Adipose tissue (tissue), 3 donors: ENCODE results near the gene SLAIN2. TPM values are rescaled to one million over a fixed set of nuclear protein-coding genes. Genes with fewer than 3 reads are reported as not detected.
"Not testable (repeated sequence)": the region's sequence is repeated elsewhere in the genome, so short reads cannot be mapped to it uniquely, and the experiment has no call there.

ENCODE experiments used
- H3K27ac ChIP-seq: one replicate; pipeline ENCODE4 v1.5.1; 2013; ENCODE audit warnings: low read depth, low read length
- WGBS, 3 donors: extraction: QIAGEN DNeasy Blood & Tissue Kit; methylation state at CpG; one replicate each; pipeline ENCODE4 v1.1.7; 2013; 5-methylcytosine and 5-hydroxymethylcytosine counted together
- polyA plus RNA-seq, 3 donors: library from polyadenylated mRNA; stranded (reverse); fragments of 200-250 nt; gene quantifications; one replicate each; pipeline ENCODE4 v1.2.3, GENCODE V29; 2013
- donor health status: healthy with polysubstance abuse.
- donor health status: Bipolar disorder and iron deficiency.
- donor health status: healthy.

Gene SLAIN2
- polyA plus RNA-seq, 3 donors = 12.3 to 45.2 (median 30.4) TPM

- 79 to 92% (median 86%) methylated on average over 3 of the region's 3 CpGs for WGBS, 3 donors
Observed at GRCh38 chr4:48405924-48406323, 64.6 kb downstream of the SLAIN2 start.

GRCh38 chr4:48409203-48409602 is 67.9 kb downstream of the SLAIN2 start:
- no peak overlapping the region for H3K27ac ChIP-seq
- WGBS, 3 donors = 94 to 96% (median 95%) methylated on average over 4 of the region's 4 CpGs

More at GRCh38 chr4:48405924-48406323, 64.6 kb downstream of the SLAIN2 start:
- H3K27ac ChIP-seq = no peak overlapping the region

GRCh38 chr4:48410812-48411211 is 69.5 kb downstream of the SLAIN2 start:
- WGBS, 3 donors = 71 to 90% (median 87%) methylated on average over 7 of the region's 7 CpGs
- no peak overlapping the region for H3K27ac ChIP-seq

DNA sequence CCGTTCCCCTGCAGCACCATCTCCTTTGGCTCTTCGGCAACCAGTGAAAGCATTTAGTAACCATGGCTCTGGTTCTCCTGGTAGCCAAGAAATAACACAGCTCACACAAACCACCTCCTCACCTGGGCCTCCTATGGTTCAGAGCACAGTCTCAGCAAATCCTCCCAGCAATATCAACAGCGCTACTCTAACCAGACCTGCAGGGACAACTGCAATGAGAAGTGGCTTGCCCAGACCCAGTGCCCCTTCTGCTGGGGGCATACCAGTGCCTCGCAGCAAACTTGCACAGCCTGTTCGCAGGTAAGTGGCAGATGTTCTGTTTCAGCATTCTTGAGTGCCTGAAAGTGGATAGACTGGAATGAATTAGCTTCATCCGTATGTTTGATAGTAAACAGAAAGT is 78.8 kb downstream of the SLAIN2 start:
- H3K27ac ChIP-seq = no peak overlapping the region
- WGBS, 3 donors = 94 to 97% (median 96%) methylated on average over 6 of the region's 6 CpGs

DNA sequence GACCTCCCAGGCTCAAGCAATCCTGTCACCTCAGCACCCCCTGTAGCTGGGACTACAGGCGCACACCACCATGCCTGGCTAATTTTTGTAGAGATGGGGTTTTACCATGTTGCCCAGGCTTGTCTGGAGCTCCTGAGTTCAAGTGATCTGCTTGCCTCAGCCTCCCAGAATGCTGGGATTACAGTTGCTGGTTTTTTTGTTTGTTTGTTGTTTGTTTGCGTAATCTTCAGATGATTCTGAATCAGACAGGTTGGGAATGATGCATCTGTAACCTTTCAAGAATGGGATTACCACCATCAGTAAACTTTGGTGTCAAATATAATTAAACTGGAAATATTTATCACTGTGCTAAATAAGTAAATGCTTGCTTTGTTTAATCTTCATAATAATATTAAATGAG is 79.8 kb downstream of the SLAIN2 start:
- 95 to 99% (median 96%) methylated on average over 2 of the region's 2 CpGs for WGBS, 3 donors
- no peak overlapping the region for H3K27ac ChIP-seq

GRCh38 chr4:48428926-48429325 is 87.6 kb downstream of the SLAIN2 start:
- no peak overlapping the region for H3K27ac ChIP-seq
- WGBS, 3 donors = 85 to 99% (median 98%) methylated on average over 2 of the region's 2 CpGs

GRCh38 chr4:48429709-48430474 is 88.6 kb downstream of the SLAIN2 start:
- 0 to 80% (median 42%) methylated on average over 1 of the region's 1 CpG for WGBS, 3 donors
- no peak overlapping the region for H3K27ac ChIP-seq

- 69 to 74% (median 71%) methylated on average over 2 of the region's 2 CpGs for WGBS, 3 donors
- H3K27ac ChIP-seq = no peak overlapping the region
Observed at GRCh38 chr4:48431401-48431800, 90.1 kb downstream of the SLAIN2 start.

DNA sequence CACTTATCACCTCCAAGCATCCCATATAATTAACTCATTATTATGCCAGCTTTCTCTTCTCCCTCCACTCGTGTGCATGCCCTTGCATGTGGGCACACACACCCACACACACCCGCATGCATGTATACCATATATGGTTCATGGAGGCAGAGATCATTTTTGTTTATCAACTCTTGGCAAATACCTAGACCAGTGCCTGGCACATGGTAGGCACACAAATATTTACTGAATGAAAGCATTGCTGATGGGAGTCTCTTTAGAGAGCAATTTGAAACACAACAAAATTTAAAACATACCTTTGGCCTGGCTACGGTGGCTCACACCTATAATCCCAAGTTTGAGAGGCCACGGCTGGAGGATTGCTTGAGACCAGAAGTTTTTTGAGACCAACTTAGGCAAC is 90.7 kb downstream of the SLAIN2 start:
- no peak overlapping the region for H3K27ac ChIP-seq
- WGBS, 3 donors = 72 to 79% (median 74%) methylated on average over 4 of the region's 4 CpGs

- 91 to 97% (median 93%) methylated on average over 1 of the region's 1 CpG for WGBS, 3 donors
- no peak overlapping the region for H3K27ac ChIP-seq
Observed at GRCh38 chr4:48436318-48436717, 95.0 kb downstream of the SLAIN2 start.

- H3K27ac ChIP-seq = no peak overlapping the region
- 51 to 68% (median 64%) methylated on average over 2 of the region's 2 CpGs for WGBS, 3 donors
Observed at GRCh38 chr4:48439988-48440387, 98.7 kb downstream of the SLAIN2 start.

DNA sequence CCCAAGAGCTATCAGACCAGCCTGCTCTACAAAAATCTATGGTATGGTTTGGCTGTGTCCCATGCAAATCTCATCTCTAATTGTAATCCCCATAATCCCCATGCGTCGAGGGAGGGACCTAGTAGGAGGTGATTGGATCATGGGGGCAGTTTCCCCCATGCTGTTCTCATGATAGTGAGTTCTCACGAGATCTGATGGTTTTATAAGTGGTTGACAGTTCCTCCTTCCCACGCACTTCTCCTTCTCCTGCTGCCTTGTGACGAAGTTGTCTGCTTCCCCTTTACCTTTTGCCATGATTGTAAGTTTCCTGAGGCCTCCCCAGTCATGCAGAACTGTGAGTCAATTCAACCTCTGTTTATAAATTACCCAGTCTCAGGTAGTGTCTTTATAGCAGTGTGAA is 99.6 kb downstream of the SLAIN2 start:
- H3K27ac ChIP-seq = not testable (repeated sequence)

GRCh38 chr4:48445704-48446103 is 104.4 kb downstream of the SLAIN2 start:
- H3K27ac ChIP-seq = no peak overlapping the region
- WGBS, 3 donors = 6 to 7% (median 6%) methylated on average over 3 of the region's 3 CpGs

More for the DNA sequence above, 99.6 kb downstream of the SLAIN2 start:
- 62 to 83% (median 64%) methylated on average over 5 of the region's 5 CpGs for WGBS, 3 donors

GRCh38 chr4:48446642-48447041 is 105.3 kb downstream of the SLAIN2 start:
- WGBS, 3 donors = 89 to 93% (median 91%) methylated on average over 1 of the region's 1 CpG
- no peak overlapping the region for H3K27ac ChIP-seq

DNA sequence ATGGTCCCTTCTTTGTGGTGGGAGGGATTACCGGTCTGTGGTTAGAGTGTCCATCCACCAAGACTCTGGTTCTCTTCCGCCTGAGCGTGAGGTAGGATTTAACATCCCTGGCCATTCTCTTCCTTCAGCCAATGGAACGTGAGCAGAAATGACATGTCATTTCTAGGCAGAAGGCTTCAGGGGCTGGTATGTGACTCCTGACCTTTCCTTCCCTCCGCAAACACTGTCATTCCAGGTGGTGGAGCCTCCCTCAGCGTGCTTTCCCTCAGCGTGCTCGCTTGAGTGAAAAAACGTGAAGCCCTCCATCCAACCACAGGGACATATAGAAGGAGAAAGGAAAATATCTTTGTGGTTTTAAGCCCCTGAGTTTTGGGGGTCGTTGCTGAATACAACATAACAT is 107.8 kb downstream of the SLAIN2 start:
- 79 to 94% (median 90%) methylated on average over 10 of the region's 10 CpGs for WGBS, 3 donors
- no peak overlapping the region for H3K27ac ChIP-seq

DNA sequence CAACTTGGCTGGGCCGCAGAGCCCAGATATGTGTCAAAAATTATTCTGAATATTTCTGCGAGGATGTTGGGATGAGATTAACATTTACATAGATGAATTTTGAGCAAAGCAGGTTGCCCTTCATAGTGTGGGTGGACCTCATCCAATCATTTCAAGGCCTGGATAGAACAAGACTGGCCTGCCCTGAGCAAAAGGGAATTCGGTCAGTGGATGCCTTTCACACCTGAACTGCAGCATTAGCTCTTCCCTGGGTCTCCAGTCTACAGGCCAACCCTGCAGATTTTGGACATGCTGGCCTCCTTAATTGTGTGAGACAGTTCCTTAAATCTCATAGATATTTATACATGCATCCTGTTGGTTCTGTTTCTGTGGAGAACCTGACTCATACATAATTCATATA is 109.4 kb downstream of the SLAIN2 start:
- H3K27ac ChIP-seq = no peak overlapping the region
- 94 to 96% (median 95%) methylated on average over 3 of the region's 3 CpGs for WGBS, 3 donors

DNA sequence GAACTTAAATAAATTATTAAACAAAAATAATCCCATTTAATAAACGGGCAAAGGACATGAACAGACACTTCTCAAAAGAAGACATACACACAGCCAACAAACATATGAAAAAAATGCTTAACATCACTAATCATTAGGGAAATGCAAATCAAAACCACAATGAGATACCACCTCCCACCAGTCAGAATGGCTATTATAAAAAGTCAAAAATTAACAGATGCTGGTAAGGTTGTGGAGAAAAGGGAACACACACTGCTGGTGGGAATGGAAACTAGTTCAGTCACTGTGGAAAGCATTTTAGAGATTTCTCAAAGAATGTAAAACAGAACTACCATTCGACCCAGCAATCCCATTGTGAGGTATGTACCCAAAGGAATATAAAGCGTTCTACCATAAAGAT is 110.3 kb downstream of the SLAIN2 start:
- H3K27ac ChIP-seq = not testable (repeated sequence)

GRCh38 chr4:48454591-48454990 is 113.3 kb downstream of the SLAIN2 start:
- 95 to 100% (median 97%) methylated on average over 2 of the region's 2 CpGs for WGBS, 3 donors

More for the DNA sequence above, 110.3 kb downstream of the SLAIN2 start:
- 83 to 90% (median 85%) methylated on average over 3 of the region's 3 CpGs for WGBS, 3 donors

GRCh38 chr4:48461000-48461399 is 119.7 kb downstream of the SLAIN2 start:
- no peak overlapping the region for H3K27ac ChIP-seq

More at GRCh38 chr4:48454591-48454990, 113.3 kb downstream of the SLAIN2 start:
- H3K27ac ChIP-seq = no peak overlapping the region

DNA sequence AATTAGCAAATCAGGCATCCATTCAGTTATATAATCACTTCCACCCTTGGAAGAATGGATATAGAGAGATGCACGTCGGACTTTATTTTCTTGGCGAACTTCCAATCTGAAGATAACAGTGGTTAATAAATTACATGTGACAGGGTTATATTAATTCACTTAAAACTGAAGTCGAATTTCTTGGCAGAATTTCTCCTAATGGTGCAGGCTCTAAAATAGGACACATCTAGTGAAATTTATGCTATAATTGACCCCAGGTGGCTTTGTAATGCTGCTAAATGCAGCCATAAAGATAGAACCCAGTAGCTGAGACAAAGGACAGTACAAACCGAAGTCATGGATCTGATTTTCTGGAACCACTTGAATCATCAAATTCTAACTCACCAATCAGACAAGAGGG is 121.0 kb downstream of the SLAIN2 start:
- 24 to 50% (median 48%) methylated on average over 5 of the region's 5 CpGs for WGBS, 3 donors
- H3K27ac ChIP-seq = no peak overlapping the region
